ENCODE measurements around the gene BAG5. TPM values are rescaled to one million over a fixed set of nuclear protein-coding genes. Genes with fewer than 3 reads are reported as not detected.

The BAG5 gene
- total and polyA plus RNA-seq, 2 donors (not counting 1 experiment from before 2014, with no cell fraction given), result 7.4 to 31.6 TPM

DNA sequence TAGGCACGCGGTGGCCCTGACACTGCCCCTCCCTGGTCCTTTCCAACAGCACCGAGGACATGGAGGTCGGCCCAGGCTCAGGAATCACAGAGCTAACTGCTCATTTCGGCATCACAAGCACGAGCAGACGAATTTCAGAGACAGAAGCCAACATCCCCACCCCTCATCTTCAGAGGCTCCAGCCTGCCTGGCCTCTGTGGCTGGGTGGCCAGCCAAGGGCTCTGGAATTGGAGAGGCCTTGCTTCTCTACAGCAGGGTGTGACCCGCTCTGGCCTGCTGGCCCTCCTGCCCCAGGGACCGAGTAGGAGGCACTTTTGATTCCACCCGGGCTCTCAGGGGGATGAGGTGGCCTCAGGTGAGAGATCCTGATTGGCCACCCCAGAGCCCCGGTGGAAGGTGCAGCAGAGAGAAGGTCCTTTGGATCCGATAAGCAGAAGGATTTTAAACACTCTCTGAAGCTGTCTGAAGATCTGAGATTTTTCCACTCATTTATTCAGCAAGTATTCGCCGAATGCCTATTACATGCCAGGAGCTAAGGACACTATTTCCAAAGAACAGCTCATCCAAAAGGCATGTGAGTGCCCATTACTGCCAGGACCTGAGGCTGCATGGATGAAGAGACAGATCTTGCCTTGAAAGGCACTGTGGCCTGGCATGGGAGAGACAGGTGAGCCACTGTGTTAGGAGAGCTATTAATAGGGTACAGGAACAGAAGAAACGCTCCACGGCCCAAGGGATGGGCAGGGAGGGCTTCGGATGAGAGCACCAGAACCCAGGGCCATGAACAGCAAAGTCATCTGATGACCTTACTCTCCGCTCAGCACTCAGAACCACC is 10.2 kb downstream of the BAG5 start:
- H3K4me3 Mint-ChIP-seq, result no peak overlapping the region
- TF ChIP-seq, protein P1, sequence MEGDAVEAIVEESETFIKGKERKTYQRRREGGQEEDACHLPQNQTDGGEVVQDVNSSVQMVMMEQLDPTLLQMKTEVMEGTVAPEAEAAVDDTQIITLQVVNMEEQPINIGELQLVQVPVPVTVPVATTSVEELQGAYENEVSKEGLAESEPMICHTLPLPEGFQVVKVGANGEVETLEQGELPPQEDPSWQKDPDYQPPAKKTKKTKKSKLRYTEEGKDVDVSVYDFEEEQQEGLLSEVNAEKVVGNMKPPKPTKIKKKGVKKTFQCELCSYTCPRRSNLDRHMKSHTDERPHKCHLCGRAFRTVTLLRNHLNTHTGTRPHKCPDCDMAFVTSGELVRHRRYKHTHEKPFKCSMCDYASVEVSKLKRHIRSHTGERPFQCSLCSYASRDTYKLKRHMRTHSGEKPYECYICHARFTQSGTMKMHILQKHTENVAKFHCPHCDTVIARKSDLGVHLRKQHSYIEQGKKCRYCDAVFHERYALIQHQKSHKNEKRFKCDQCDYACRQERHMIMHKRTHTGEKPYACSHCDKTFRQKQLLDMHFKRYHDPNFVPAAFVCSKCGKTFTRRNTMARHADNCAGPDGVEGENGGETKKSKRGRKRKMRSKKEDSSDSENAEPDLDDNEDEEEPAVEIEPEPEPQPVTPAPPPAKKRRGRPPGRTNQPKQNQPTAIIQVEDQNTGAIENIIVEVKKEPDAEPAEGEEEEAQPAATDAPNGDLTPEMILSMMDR (IDR thresholded peaks at IDR 0.05), result no peak
- no peak for TF ChIP-seq EZH2 (IDR thresholded peaks at IDR 0.05; ENCODE audit: borderline replicate concordance, insufficient read depth, low read depth, low read length, poor library complexity, severe bottlenecking)
- Histone ChIP-seq H3K4me2 (replicated peaks; ENCODE audit: low read depth, low read length, poor library complexity, severe bottlenecking) (no peak overlapping the region), H4K20me1 (ENCODE audit: control insufficient read depth, insufficient read depth, low read length, poor library complexity, severe bottlenecking) (peaks cover 36% of the 10 kb centered on the region), H3K9me3 (ENCODE audit: control extremely low read depth in 1 of 3, control insufficient read depth in 2 of 3, insufficient read depth in 1 of 3, low read length in 2 of 3) (no peaks in the 10 kb centered on the region), H3K4me1 (ENCODE audit: control insufficient read depth in 2 of 2, insufficient read depth in 2 of 2, low read length in 2 of 2) (no peaks in the 10 kb centered on the region), H3K27ac (ENCODE audit: low read length in 2 of 2) (no peak overlapping the region), H3K4me3 (ENCODE audit: control extremely low read depth in 1 of 5, extremely low read depth in 1 of 5, insufficient read depth in 1 of 5, low read depth in 2 of 5, low read length in 4 of 5) (no peak overlapping the region), H2AFZ (ENCODE audit: insufficient read depth, low read depth, low read length, poor library complexity, severe bottlenecking) (no peak overlapping the region), H3K27me3 (replicated peaks in 1 of 4; ENCODE audit: control extremely low read depth in 1 of 4, control insufficient read depth in 3 of 4, insufficient read depth in 4 of 4, low read length in 3 of 4) (no peaks in the 10 kb centered on the region), H3K36me3 (replicated peaks in 1 of 2; ENCODE audit: control extremely low read depth in 1 of 2, control insufficient read depth in 1 of 2, extremely low read depth in 1 of 2, insufficient read depth in 2 of 2, low read length in 1 of 2) (peaks cover 0 to 10% of the 10 kb centered on the region in 2 experiments), H3K79me2 (ENCODE audit: control insufficient read depth, insufficient read depth, low read length) (peaks cover 63% of the 10 kb centered on the region), H3K9ac (ENCODE audit: low read length) (no peak overlapping the region)
- 81% methylated on average over 15 of the region's 18 CpGs for WGBS (ENCODE audit: insufficient coverage)
- H3K27ac Mint-ChIP-seq, result no peak overlapping the region
- ChIA-PET POLR2A (no interaction called here), CTCF (interaction anchor here (0.8 to 9.3 kb wide), 3 partner anchors 18 to 33 kb away, joined by 3 to 128 read pairs (median 6); no protein-coding TSS in a partner anchor)
- DNase-seq (no peak), ATAC-seq (ENCODE audit: low read depth) (no peak)
- peaks cover 11% of the 10 kb centered on the region for H3K4me1 Mint-ChIP-seq
- no peaks in the 10 kb centered on the region for H3K27me3 Mint-ChIP-seq
- H3K9me3 Mint-ChIP-seq (ENCODE audit: insufficient read depth), result no peaks in the 10 kb centered on the region
- intact Hi-C loops (cut with micrococcal nuclease), result no loop called here

GRCh38 chr14:103551338-103551762 is 11.1 kb downstream of the BAG5 start:
- H3K27ac ChIP-seq (ENCODE audit: low read length in 2 of 2), result no peak overlapping the region
- no peak overlapping the region for H3K4me3 ChIP-seq (ENCODE audit: control extremely low read depth in 1 of 5, extremely low read depth in 1 of 5, insufficient read depth in 1 of 5, low read depth in 2 of 5, low read length in 4 of 5)
- no peak overlapping the region for H3K9ac ChIP-seq (ENCODE audit: low read length)
- peaks cover 44% of the 10 kb centered on the region for H4K20me1 ChIP-seq (ENCODE audit: control insufficient read depth, insufficient read depth, low read length, poor library complexity, severe bottlenecking)
- DNase-seq, result no peak
- peaks cover 0 to 7% of the 10 kb centered on the region in 2 experiments for H3K36me3 ChIP-seq (replicated peaks in 1 of 2; ENCODE audit: control extremely low read depth in 1 of 2, control insufficient read depth in 1 of 2, extremely low read depth in 1 of 2, insufficient read depth in 2 of 2, low read length in 1 of 2)
- no peak overlapping the region for H3K4me3 Mint-ChIP-seq
- H3K4me2 ChIP-seq (replicated peaks; ENCODE audit: low read depth, low read length, poor library complexity, severe bottlenecking), result no peak overlapping the region
- WGBS (ENCODE audit: insufficient coverage), result 97% methylated on average over 17 of the region's 17 CpGs
- H3K4me1 ChIP-seq (ENCODE audit: control insufficient read depth in 2 of 2, insufficient read depth in 2 of 2, low read length in 2 of 2), result peaks cover 0 to 6% of the 10 kb centered on the region in 2 donors
- POLR2A ChIA-PET, result no interaction called here
- intact Hi-C loops (cut with micrococcal nuclease), result no loop called here
- no peak for TF ChIP-seq EZH2 (IDR thresholded peaks at IDR 0.05; ENCODE audit: borderline replicate concordance, insufficient read depth, low read depth, low read length, poor library complexity, severe bottlenecking)
- TF ChIP-seq, protein P1 (IDR thresholded peaks at IDR 0.05), result no peak
- CTCF ChIA-PET, result interaction anchor here (0.8 to 9.3 kb wide), 3 partner anchors 17 to 51 kb away, joined by 3 to 128 read pairs (median 3); no protein-coding TSS in a partner anchor
- H3K27me3 Mint-ChIP-seq, result no peaks in the 10 kb centered on the region
- no peak overlapping the region for H2AFZ ChIP-seq (ENCODE audit: insufficient read depth, low read depth, low read length, poor library complexity, severe bottlenecking)
- ATAC-seq (ENCODE audit: low read depth), result no peak
- H3K9me3 Mint-ChIP-seq (ENCODE audit: insufficient read depth), result no peaks in the 10 kb centered on the region
- H3K27ac Mint-ChIP-seq, result no peak overlapping the region
- peaks cover 8% of the 10 kb centered on the region for H3K4me1 Mint-ChIP-seq
- H3K79me2 ChIP-seq (ENCODE audit: control insufficient read depth, insufficient read depth, low read length), result peaks cover 69% of the 10 kb centered on the region
- peaks cover 0 to 3% (median 0%) of the 10 kb centered on the region in 4 experiments for H3K27me3 ChIP-seq (replicated peaks in 1 of 4; ENCODE audit: control extremely low read depth in 1 of 4, control insufficient read depth in 3 of 4, insufficient read depth in 4 of 4, low read length in 3 of 4)
- H3K9me3 ChIP-seq (ENCODE audit: control extremely low read depth in 1 of 3, control insufficient read depth in 2 of 3, insufficient read depth in 1 of 3, low read length in 2 of 3), result no peaks in the 10 kb centered on the region

All from B cell (primary cell).